ENCODE data around the gene TTC34. TPM values are rescaled to one million over a fixed set of nuclear protein-coding genes. Genes with fewer than 3 reads are reported as not detected.

The TTC34 gene
- total and polyA plus RNA-seq, 2 experiments from 2014 or later: 0.08 to 0.35 TPM

GRCh38 chr1:2633366-2633935 is 168.0 kb downstream of the TTC34 start:
- ATAC-seq (no peak), DNase-seq (ENCODE audit: low spot score) (no peak)
- peaks cover 17% of the 10 kb centered on the region for H3K36me3 Mint-ChIP-seq (ENCODE audit: low read depth)
- peaks cover 10% of the 10 kb centered on the region; the same call in 1 of the 2 replicates for H3F3A ChIP-seq (replicated peaks; ENCODE audit: low read depth)
- H3K27ac Mint-ChIP-seq: no peak overlapping the region
- H4K20me1 ChIP-seq (replicated peaks; ENCODE audit: insufficient read depth): no peaks in the 10 kb centered on the region
- H3K27me3 ChIP-seq (ENCODE audit: insufficient read depth): peaks cover 33% of the 10 kb centered on the region
- peaks cover 18% of the 10 kb centered on the region for H3K4me1 Mint-ChIP-seq
- no peak overlapping the region for H3K4me3 Mint-ChIP-seq
- H2AFZ ChIP-seq: peak overlapping the region; percentile 84; the same call in 1 of the 2 replicates
- no peak overlapping the region for H3K4me3 ChIP-seq
- H3K27me3 Mint-ChIP-seq (ENCODE audit: insufficient read depth, low read depth, poor library complexity): peaks cover 55% of the 10 kb centered on the region
- peaks cover 11% of the 10 kb centered on the region for H3K4me1 ChIP-seq (ENCODE audit: insufficient read depth)
- 0 out of 2 replicates have a peak overlapping the region, but pooled peaks have one; percentile 51 for H3K4me2 ChIP-seq
- no peaks in the 10 kb centered on the region for H3K9me2 ChIP-seq (ENCODE audit: insufficient read depth)
- TF ChIP-seq JUNB (IDR thresholded peaks at IDR 0.05; ENCODE audit: unreplicated experiment) (no peak), ETS1 (IDR thresholded peaks at IDR 0.05) (no peak), REST (IDR thresholded peaks at IDR 0.05; ENCODE audit: unreplicated experiment) (no peak), ZNF462 (CRISPR knock-in tag; IDR thresholded peaks at IDR 0.05) (no peak), EZH2 (IDR thresholded peaks at IDR 0.05; ENCODE audit: low read depth, unreplicated experiment) (no peak), EZH2phosphoT487 (IDR thresholded peaks at IDR 0.05; ENCODE audit: unreplicated experiment) (no peak), STAT1 (IDR thresholded peaks at IDR 0.05; ENCODE audit: unreplicated experiment) (no peak), NANOG (IDR thresholded peaks at IDR 0.05; ENCODE audit: borderline replicate concordance) (no peak), ZNF114 (CRISPR knock-in tag; IDR thresholded peaks at IDR 0.05) (no peak), CTCF (conservative IDR thresholded peaks at IDR 0.05; ENCODE audit: low read depth in 2 of 2) (no peak), POLR2AphosphoS5 (IDR thresholded peaks at IDR 0.05; ENCODE audit: low read depth) (no peak), CREB1 (CRISPR knock-in tag; IDR thresholded peaks at IDR 0.05; ENCODE audit: low read depth) (no peak), ZNF331 (CRISPR knock-in tag; IDR thresholded peaks at IDR 0.05; ENCODE audit: low read depth) (no peak)
- no peaks in the 10 kb centered on the region for H3K79me2 ChIP-seq (replicated peaks; ENCODE audit: insufficient read depth)
- no peaks in the 10 kb centered on the region for H3K36me3 ChIP-seq (ENCODE audit: insufficient read depth)
- H3K9me3 Mint-ChIP-seq: peaks cover 38% of the 10 kb centered on the region
- H3K27ac ChIP-seq (ENCODE audit: low read depth): no peak overlapping the region
